ENCODE results near the gene ASTN2. TPM values are rescaled to one million over a fixed set of nuclear protein-coding genes. Genes with fewer than 3 reads are reported as not detected.

Gene ASTN2
- polyA plus RNA-seq, 4 donors: 3.0 to 15.2 (median 3.7) TPM

DNA sequence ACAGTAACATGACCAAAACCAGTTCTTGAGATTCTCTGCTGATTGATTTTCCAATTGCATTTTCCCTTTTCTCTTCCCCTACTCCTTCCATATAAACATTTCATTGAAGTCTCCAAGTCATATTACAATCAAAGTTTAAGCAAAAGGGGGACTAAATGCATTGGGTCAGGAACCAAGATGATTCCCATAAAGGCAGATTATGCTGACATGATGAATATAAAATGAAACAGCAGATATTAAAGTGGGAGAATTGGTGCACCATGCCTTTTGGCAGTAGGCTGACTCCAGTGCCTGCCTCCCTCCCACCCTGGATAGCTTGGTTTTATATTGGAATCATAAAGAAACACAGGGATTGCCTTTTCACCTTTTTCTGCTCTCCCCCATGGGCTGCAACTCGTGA is 118.4 kb downstream of the ASTN2 start:
- no peak overlapping the region for H3K27ac ChIP-seq (ENCODE audit: low read depth in 1 of 3, low read length in 2 of 3)
- no peaks in the 10 kb centered on the region for H3K4me1 ChIP-seq (ENCODE audit: control insufficient read depth in 3 of 3, insufficient read depth in 2 of 3, low read depth in 1 of 3, low read length in 2 of 3)
- DNase-seq (no peak), FAIRE-seq (no peak)
- no peaks in the 10 kb centered on the region for H3K9me3 ChIP-seq (ENCODE audit: control insufficient read depth in 2 of 2, insufficient read depth in 1 of 2, low read depth in 1 of 2, low read length in 1 of 2)
- H3K36me3 ChIP-seq (ENCODE audit: control insufficient read depth in 3 of 3, insufficient read depth in 2 of 3, low read depth in 1 of 3, low read length in 3 of 3): no peaks in the 10 kb centered on the region
- H3K4me3 ChIP-seq (ENCODE audit: low read depth in 1 of 3, low read length in 3 of 3): no peak overlapping the region
- H3K27me3 ChIP-seq (ENCODE audit: control insufficient read depth in 3 of 3, insufficient read depth in 3 of 3, low read length in 3 of 3): no peaks in the 10 kb centered on the region
- WGBS, 3 donors: 26 to 36% (median 29%) methylated on average over 1 of the region's 1 CpG

DNA sequence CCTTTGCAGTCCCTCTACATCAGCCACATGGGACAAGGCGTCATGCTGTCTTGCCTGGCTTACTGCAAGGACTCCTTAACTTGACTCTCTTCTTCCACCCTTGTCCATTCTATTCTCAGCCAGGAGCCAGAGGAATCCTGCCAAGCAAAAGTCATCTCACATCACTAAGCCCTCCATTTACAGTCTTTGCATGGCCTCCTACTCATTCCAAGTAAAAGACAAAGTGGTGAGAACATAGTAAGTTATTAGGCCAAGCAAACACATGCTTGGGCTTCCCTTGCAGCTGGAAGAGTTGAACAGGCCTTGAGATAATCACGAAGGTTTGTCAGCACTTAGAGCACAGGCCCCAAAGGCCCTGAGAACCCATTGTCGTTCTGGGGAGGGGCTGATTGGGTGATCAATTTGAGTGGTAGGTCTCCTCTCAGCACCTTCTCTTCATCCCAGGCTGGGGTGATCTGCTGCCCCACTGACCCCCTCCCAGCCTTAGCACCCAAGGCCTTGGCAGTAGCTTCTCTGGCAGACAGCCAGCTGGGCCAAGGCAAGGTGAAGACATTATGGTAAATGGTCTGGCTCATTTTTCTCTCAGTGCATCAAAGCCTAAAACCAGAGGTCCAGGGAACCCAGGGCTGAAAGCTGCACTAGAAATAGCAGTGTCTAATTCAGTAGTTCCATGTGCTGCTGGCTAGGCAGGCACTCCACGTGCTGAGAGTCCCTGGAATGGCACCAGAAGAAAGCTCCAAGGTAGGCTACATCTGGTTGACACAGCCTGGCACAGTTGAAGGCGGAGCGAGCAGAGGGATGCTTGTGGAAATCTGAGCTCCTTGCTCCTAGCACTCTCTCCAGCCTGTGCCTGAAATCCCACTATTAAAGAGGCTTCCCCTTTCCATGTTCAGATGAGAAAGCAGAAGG is 121.4 kb downstream of the ASTN2 start:
- no peak for FAIRE-seq
- DNase-seq: no peak
- H3K4me3 ChIP-seq (ENCODE audit: low read depth in 1 of 3, low read length in 3 of 3): no peak overlapping the region
- H3K27me3 ChIP-seq (ENCODE audit: control insufficient read depth in 3 of 3, insufficient read depth in 3 of 3, low read length in 3 of 3): no peaks in the 10 kb centered on the region
- no peaks in the 10 kb centered on the region for H3K4me1 ChIP-seq (ENCODE audit: control insufficient read depth in 3 of 3, insufficient read depth in 2 of 3, low read depth in 1 of 3, low read length in 2 of 3)
- no peak overlapping the region for H3K27ac ChIP-seq (ENCODE audit: low read depth in 1 of 3, low read length in 2 of 3)
- H3K36me3 ChIP-seq (ENCODE audit: control insufficient read depth in 3 of 3, insufficient read depth in 2 of 3, low read depth in 1 of 3, low read length in 3 of 3): no peaks in the 10 kb centered on the region
- H3K9me3 ChIP-seq (ENCODE audit: control insufficient read depth in 2 of 2, insufficient read depth in 1 of 2, low read depth in 1 of 2, low read length in 1 of 2): no peaks in the 10 kb centered on the region
- 64 to 69% (median 67%) methylated on average over 6 of the region's 6 CpGs for WGBS, 3 donors

DNA sequence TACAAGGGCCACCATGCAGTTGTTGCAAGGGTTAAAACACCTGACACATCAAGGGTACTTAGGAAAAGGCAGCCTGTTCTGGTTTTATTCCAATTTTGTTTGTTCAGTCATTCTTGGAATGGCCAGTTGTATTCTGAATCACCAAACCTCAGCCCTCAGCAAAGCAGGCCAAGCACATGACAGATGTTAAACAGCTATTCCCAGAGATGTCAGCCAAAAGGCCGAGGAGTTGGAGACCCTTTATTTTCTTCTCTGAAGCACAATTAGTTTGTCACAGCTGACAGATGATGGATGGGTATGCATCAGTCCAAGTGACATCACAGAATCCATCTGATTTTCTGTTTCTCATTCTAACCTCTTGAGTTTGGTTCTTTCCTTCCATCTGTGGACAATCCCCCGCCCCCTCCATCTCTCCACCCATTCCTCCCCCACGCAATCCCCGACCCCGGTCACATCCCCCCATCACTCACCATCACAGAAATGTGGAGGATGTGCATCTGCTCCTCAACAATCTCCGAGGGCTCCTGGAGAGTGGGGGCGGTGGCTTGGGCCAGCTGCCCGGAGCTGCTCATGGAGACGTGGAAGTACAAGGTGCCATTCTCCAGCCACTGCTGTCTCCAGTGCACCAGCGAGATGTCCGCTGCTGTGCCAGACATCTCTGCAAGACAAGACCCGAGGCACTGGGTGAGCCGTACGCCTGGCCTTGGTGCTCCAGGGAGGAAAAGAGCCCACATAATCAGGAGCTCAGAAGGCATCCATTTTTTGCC is 123.8 kb downstream of the ASTN2 start:
- no peak overlapping the region for H3K4me3 ChIP-seq (ENCODE audit: low read depth in 1 of 3, low read length in 3 of 3)
- FAIRE-seq (no peak), DNase-seq (no peak)
- H3K27me3 ChIP-seq (ENCODE audit: control insufficient read depth in 3 of 3, insufficient read depth in 3 of 3, low read length in 3 of 3): no peaks in the 10 kb centered on the region
- no peaks in the 10 kb centered on the region for H3K4me1 ChIP-seq (ENCODE audit: control insufficient read depth in 3 of 3, insufficient read depth in 2 of 3, low read depth in 1 of 3, low read length in 2 of 3)
- 79 to 86% (median 83%) methylated on average over 14 of the region's 14 CpGs for WGBS, 3 donors
- no peak overlapping the region for H3K27ac ChIP-seq (ENCODE audit: low read depth in 1 of 3, low read length in 2 of 3)
- H3K36me3 ChIP-seq (ENCODE audit: control insufficient read depth in 3 of 3, insufficient read depth in 2 of 3, low read depth in 1 of 3, low read length in 3 of 3): no peaks in the 10 kb centered on the region
- H3K9me3 ChIP-seq (ENCODE audit: control insufficient read depth in 2 of 2, insufficient read depth in 1 of 2, low read depth in 1 of 2, low read length in 1 of 2): no peaks in the 10 kb centered on the region

DNA sequence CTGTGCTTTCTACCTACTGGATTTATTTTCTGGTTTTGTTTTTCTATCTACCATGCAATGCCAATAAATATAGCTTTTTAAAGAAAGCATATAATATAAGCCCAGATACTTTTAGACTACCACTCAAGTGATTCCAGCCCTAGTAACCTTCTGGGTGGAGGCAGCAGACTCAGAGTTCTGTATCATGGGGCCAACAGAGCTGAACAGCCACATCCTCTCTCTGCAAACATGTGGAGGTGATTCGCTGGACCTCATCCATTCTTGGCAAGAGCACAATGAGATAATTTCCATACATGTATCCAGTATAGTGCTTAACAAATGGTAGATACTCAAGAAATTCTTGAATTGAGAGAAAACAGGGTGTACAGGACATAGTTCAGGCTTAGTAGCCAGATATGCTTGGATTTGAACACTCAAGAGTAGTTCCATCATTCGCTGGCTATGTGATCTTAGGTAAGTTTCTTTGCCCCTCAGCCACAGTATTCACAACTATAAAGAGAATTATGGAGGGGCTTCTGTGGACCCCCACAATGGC is 124.5 kb downstream of the ASTN2 start:
- FAIRE-seq (no peak), DNase-seq (no peak)
- Histone ChIP-seq H3K27me3 (ENCODE audit: control insufficient read depth in 3 of 3, insufficient read depth in 3 of 3, low read length in 3 of 3) (no peaks in the 10 kb centered on the region), H3K27ac (ENCODE audit: low read depth in 1 of 3, low read length in 2 of 3) (no peak overlapping the region), H3K4me3 (ENCODE audit: low read depth in 1 of 3, low read length in 3 of 3) (no peak overlapping the region), H3K4me1 (ENCODE audit: control insufficient read depth in 3 of 3, insufficient read depth in 2 of 3, low read depth in 1 of 3, low read length in 2 of 3) (no peaks in the 10 kb centered on the region), H3K36me3 (ENCODE audit: control insufficient read depth in 3 of 3, insufficient read depth in 2 of 3, low read depth in 1 of 3, low read length in 3 of 3) (no peaks in the 10 kb centered on the region), H3K9me3 (ENCODE audit: control insufficient read depth in 2 of 2, insufficient read depth in 1 of 2, low read depth in 1 of 2, low read length in 1 of 2) (no peaks in the 10 kb centered on the region)
- 83 to 89% (median 89%) methylated on average over 2 of the region's 2 CpGs for whole genome bisulfite sequencing, 3 donors

DNA sequence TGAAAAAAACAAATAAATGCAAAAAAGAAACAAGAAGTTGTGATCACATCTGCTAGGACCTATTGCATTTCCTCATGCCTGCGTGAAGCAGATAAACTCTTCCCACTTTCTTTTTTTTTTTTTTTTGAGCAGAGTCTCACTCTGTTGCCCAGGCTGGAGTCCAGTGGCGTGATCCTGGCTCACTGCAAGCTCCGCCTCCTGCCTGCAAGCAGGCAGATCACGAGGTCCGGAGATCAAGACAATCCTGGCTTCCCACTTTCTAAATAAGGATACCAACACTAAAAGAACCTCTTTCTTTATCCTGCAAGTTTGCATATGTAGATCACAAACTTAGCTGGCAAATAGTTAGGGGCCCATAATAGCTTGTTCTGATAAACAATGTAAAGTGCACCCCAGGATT is 128.6 kb downstream of the ASTN2 start:
- peak in 1 of 2 donors; percentile 14 for DNase-seq
- H3K27ac ChIP-seq (ENCODE audit: low read depth in 1 of 3, low read length in 2 of 3): no peak overlapping the region
- no peak for FAIRE-seq
- no peaks in the 10 kb centered on the region for H3K9me3 ChIP-seq (ENCODE audit: control insufficient read depth in 2 of 2, insufficient read depth in 1 of 2, low read depth in 1 of 2, low read length in 1 of 2)
- no peaks in the 10 kb centered on the region for H3K4me1 ChIP-seq (ENCODE audit: control insufficient read depth in 3 of 3, insufficient read depth in 2 of 3, low read depth in 1 of 3, low read length in 2 of 3)
- no peaks in the 10 kb centered on the region for H3K27me3 ChIP-seq (ENCODE audit: control insufficient read depth in 3 of 3, insufficient read depth in 3 of 3, low read length in 3 of 3)
- WGBS, 3 donors: 29 to 53% (median 33%) methylated on average over 5 of the region's 5 CpGs
- H3K4me3 ChIP-seq (ENCODE audit: low read depth in 1 of 3, low read length in 3 of 3): no peak overlapping the region
- H3K36me3 ChIP-seq (ENCODE audit: control insufficient read depth in 3 of 3, insufficient read depth in 2 of 3, low read depth in 1 of 3, low read length in 3 of 3): no peaks in the 10 kb centered on the region

DNA sequence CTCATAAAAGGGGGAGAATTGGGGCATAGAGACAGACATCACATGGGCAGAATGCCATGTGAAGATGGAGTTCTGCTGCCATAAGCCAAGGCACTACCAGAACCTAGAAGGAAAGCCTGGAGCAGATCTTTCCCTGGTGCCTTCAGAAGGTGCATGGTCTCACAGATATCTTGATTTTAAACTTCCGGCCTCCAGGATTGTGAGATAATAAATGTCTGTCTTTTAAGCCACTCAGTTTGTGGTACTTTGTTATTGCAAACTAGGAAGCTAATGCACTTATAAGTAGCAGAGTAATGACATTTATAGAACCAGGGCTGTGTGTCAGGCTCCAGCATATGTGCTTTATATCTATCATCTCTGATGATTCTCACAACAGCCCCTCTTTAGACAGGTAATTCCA is 130.4 kb downstream of the ASTN2 start:
- H3K4me1 ChIP-seq (ENCODE audit: control insufficient read depth in 3 of 3, insufficient read depth in 2 of 3, low read depth in 1 of 3, low read length in 2 of 3): no peaks in the 10 kb centered on the region
- no peaks in the 10 kb centered on the region for H3K9me3 ChIP-seq (ENCODE audit: control insufficient read depth in 2 of 2, insufficient read depth in 1 of 2, low read depth in 1 of 2, low read length in 1 of 2)
- H3K27ac ChIP-seq (ENCODE audit: low read depth in 1 of 3, low read length in 2 of 3): no peak overlapping the region
- WGBS, 3 donors: 78 to 83% (median 79%) methylated on average over 1 of the region's 1 CpG
- DNase-seq (no peak), FAIRE-seq (no peak)
- H3K27me3 ChIP-seq (ENCODE audit: control insufficient read depth in 3 of 3, insufficient read depth in 3 of 3, low read length in 3 of 3): no peaks in the 10 kb centered on the region
- no peaks in the 10 kb centered on the region for H3K36me3 ChIP-seq (ENCODE audit: control insufficient read depth in 3 of 3, insufficient read depth in 2 of 3, low read depth in 1 of 3, low read length in 3 of 3)
- no peak overlapping the region for H3K4me3 ChIP-seq (ENCODE audit: low read depth in 1 of 3, low read length in 3 of 3)

DNA sequence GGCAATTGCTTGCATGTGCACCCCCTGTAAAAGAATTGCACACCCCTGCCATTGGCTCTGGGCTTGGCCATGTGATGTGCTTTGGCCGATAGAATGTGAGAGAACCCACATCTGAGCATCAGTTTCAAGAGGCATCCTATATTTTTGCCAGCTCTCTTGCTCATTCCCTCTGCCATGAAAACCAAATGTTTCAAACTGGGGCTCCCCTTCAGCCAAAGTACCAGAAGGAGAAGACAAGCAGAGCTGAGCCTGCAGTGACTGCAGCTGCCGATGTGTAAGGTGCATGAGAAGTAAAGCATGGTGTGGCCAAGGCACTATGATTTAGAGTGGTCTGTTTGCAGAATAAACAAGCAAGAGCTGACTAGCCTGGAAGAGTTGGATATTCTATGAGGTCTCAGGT is 132.3 kb downstream of the ASTN2 start:
- no peak for FAIRE-seq
- Histone ChIP-seq H3K9me3 (ENCODE audit: control insufficient read depth in 2 of 2, insufficient read depth in 1 of 2, low read depth in 1 of 2, low read length in 1 of 2) (no peaks in the 10 kb centered on the region), H3K4me3 (ENCODE audit: low read depth in 1 of 3, low read length in 3 of 3) (no peak overlapping the region), H3K36me3 (ENCODE audit: control insufficient read depth in 3 of 3, insufficient read depth in 2 of 3, low read depth in 1 of 3, low read length in 3 of 3) (no peaks in the 10 kb centered on the region), H3K27me3 (ENCODE audit: control insufficient read depth in 3 of 3, insufficient read depth in 3 of 3, low read length in 3 of 3) (no peaks in the 10 kb centered on the region), H3K27ac (ENCODE audit: low read depth in 1 of 3, low read length in 2 of 3) (no peak overlapping the region), H3K4me1 (ENCODE audit: control insufficient read depth in 3 of 3, insufficient read depth in 2 of 3, low read depth in 1 of 3, low read length in 2 of 3) (no peaks in the 10 kb centered on the region)
- WGBS, 3 donors: 46 to 92% (median 63%) methylated on average over 2 of the region's 2 CpGs
- DNase-seq: no peak

DNA sequence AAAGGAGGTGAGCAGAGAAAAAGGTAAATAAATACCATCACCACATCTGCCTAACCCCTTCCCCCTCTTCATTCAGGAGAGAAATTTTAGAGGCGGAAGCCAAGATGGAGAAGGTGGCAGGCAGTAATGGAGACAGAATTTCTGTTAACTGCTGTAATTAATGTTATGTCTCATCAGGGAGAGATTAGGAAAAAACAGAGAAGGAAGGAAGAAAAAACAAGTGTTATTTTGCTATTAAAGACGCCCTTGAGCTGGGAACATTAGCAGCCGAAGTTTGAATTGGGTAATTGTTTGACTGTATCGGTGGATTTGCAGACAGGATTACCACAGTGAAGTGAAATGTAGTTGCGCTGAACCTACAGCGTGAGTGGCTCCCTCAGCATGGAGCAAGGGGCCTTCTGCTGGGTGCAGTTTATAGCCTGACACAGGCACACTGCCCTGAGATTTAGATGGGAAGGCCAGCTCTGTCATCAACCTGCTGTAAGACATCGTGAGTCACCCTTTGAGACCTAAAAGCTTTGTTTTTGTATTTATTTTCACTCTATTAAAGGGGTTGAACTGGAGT is 136.3 kb downstream of the ASTN2 start:
- 42 to 61% (median 60%) methylated on average over 7 of the region's 7 CpGs for WGBS, 3 donors
- FAIRE-seq (no peak), DNase-seq (no peak)
- H3K9me3 ChIP-seq (ENCODE audit: control insufficient read depth in 2 of 2, insufficient read depth in 1 of 2, low read depth in 1 of 2, low read length in 1 of 2): no peaks in the 10 kb centered on the region
- H3K27ac ChIP-seq (ENCODE audit: low read depth in 1 of 3, low read length in 2 of 3): no peak overlapping the region
- no peaks in the 10 kb centered on the region for H3K36me3 ChIP-seq (ENCODE audit: control insufficient read depth in 3 of 3, insufficient read depth in 2 of 3, low read depth in 1 of 3, low read length in 3 of 3)
- no peak overlapping the region for H3K4me3 ChIP-seq (ENCODE audit: low read depth in 1 of 3, low read length in 3 of 3)
- H3K4me1 ChIP-seq (ENCODE audit: control insufficient read depth in 3 of 3, insufficient read depth in 2 of 3, low read depth in 1 of 3, low read length in 2 of 3): no peaks in the 10 kb centered on the region
- no peaks in the 10 kb centered on the region for H3K27me3 ChIP-seq (ENCODE audit: control insufficient read depth in 3 of 3, insufficient read depth in 3 of 3, low read length in 3 of 3)
